HCT116 (cell line): ENCODE results near the gene MCC. TPM values are rescaled to one million over a fixed set of nuclear protein-coding genes. Genes with fewer than 3 reads are reported as not detected.

Experiments used
- ATAC-seq: fragments of 200-7000 bp; cut with Tn5 transposase; 2 replicates; pipeline ENCODE4 v1.9.1; 2020; ENCODE audit warnings: mild to moderate bottlenecking, moderate library complexity
- BruUV-seq: library from RNA; stranded (reverse); fragments of 400-500 nt; replicated peaks from 2 replicates; lab custom pipeline; 2021; lab: Mats Ljungman, UMichigan
- CTCF ChIA-PET: fragments of 300-600 bp; sonication (Branson Sonifier 250); formaldehyde crosslinking; loops from one replicate; lab custom pipeline; 2021; ENCODE audit warnings: antibody characterized with exemption; lab: Charles Lee
- POLR2A ChIA-PET: fragments of 300-600, 350-600 bp; sonication (Branson Sonifier 250); formaldehyde crosslinking; loops from one replicate; lab custom pipeline; 2021; ENCODE audit warnings: antibody characterized with exemption; lab: Charles Lee
- RAD21 ChIA-PET, 2 experiments: fragments of 300-600 bp; sonication (Branson Sonifier 250); formaldehyde crosslinking; loops; one replicate each; lab custom pipeline; 2023; ENCODE audit warnings: low total read pairs in 2 of 2; ENCODE audit not compliant: uncharacterized antibody in 2 of 2, unreplicated experiment in 2 of 2, low non-redundant PET in 1 of 2; lab: Charles Lee
- DNase-seq: peaks from one replicate; pipeline ENCODE4 v3.0.0-alpha.2; 2010; ENCODE audit warnings: low read depth, low spot score
- H2AFZ ChIP-seq: fragments of 200-600 bp; shearing (Covaris generic), sonication (generic); 2 replicates; pipeline ENCODE4 v1.6.1; 2017; ENCODE audit warnings: low read depth, mixed run types, mixed read lengths, antibody characterized with exemption, low read length; ENCODE audit not compliant: poor library complexity, severe bottlenecking
- H3K27ac ChIP-seq: 2 replicates; pipeline ENCODE4 v1.5.1; 2012; ENCODE audit warnings: low read depth, low read length
- H3K27me3 ChIP-seq: fragments of 200-600 bp; sonication (generic); 2 replicates; pipeline ENCODE4 v1.6.1; 2016; ENCODE audit warnings: mixed run types, low read length, mixed read lengths; ENCODE audit not compliant: insufficient read depth
- H3K36me3 ChIP-seq, 2 experiments: fragments of 200-500 bp in 1 of 2; fragments of 200-600 bp in 1 of 2; sonication (Bioruptor generic) in 1 of 2; sonication (generic) in 1 of 2; 2 replicates each; pipeline versions ENCODE4 v1.5.1 to v1.6.1; 2014 to 2016; ENCODE audit warnings: low read length in 2 of 2, inconsistent platforms in 1 of 2, mixed read lengths in 1 of 2, mixed run types in 1 of 2; ENCODE audit not compliant: insufficient read depth in 2 of 2, control insufficient read depth in 1 of 2
- H3K4me1 ChIP-seq, 2 experiments: fragments of 200-600 bp in 1 of 2; sonication (generic) in 1 of 2; 2 replicates each; pipeline versions ENCODE4 v1.5.1 to v1.6.1; 2012 to 2017; ENCODE audit warnings: low read length in 2 of 2, inconsistent platforms in 1 of 2, mild to moderate bottlenecking in 1 of 2, mixed read lengths in 1 of 2, mixed run types in 1 of 2, moderate library complexity in 1 of 2; ENCODE audit not compliant: insufficient read depth in 2 of 2, control insufficient read depth in 1 of 2
- H3K4me2 ChIP-seq: fragments of 200-600 bp; sonication (generic); 2 replicates; pipeline ENCODE4 v1.6.1; 2017; ENCODE audit warnings: mixed run types, low read length, mixed read lengths
- H3K4me3 ChIP-seq, 2 experiments: fragments of 200-600 bp in 1 of 2; sonication (generic) in 1 of 2; replicated peaks in 1 of 2; 2 replicates each; pipeline ENCODE4 v1.5.1; 2011 to 2016; ENCODE audit warnings: low read length in 2 of 2, control low read depth in 1 of 2, low read depth in 1 of 2, mild to moderate bottlenecking in 1 of 2, mixed read lengths in 1 of 2, mixed run types in 1 of 2
- H3K79me2 ChIP-seq: fragments of 200-600 bp; sonication (generic); 2 replicates; pipeline ENCODE4 v1.6.1; 2017; ENCODE audit warnings: mild to moderate bottlenecking, mixed run types, low read length, moderate library complexity, mixed read lengths; ENCODE audit not compliant: insufficient read depth
- H3K9ac ChIP-seq: fragments of 200-600 bp; sonication (generic); 2 replicates; pipeline ENCODE4 v1.6.1; 2016; ENCODE audit warnings: low read length, mixed read lengths
- H3K9me2 ChIP-seq: fragments of 200-600 bp; sonication (generic), shearing (Covaris generic); 2 replicates; pipeline ENCODE4 v1.6.1; 2017; ENCODE audit warnings: mixed run types, mild to moderate bottlenecking, moderate library complexity; ENCODE audit not compliant: insufficient read depth
- H3K9me3 ChIP-seq, 2 experiments: fragments of 200-500 bp in 1 of 2; fragments of 200-600 bp in 1 of 2; sonication (Bioruptor generic) in 1 of 2; sonication (generic) in 1 of 2; 2 replicates each; pipeline ENCODE4 v1.6.1; 2014 to 2017; ENCODE audit warnings: low read length in 2 of 2, mixed read lengths in 2 of 2, inconsistent platforms in 1 of 2, low read depth in 1 of 2, mild to moderate bottlenecking in 1 of 2, mixed run types in 1 of 2, moderate library complexity in 1 of 2; ENCODE audit not compliant: control insufficient read depth in 1 of 2, insufficient read depth in 1 of 2
- H4K20me1 ChIP-seq: fragments of 200-600 bp; sonication (generic), shearing (Covaris generic); 2 replicates; pipeline ENCODE4 v1.6.1; 2017; ENCODE audit warnings: mixed run types, mild to moderate bottlenecking, moderate library complexity; ENCODE audit not compliant: insufficient read depth
- ATF3 ChIP-seq: IDR thresholded peaks from 2 replicates; pipeline ENCODE4 v1.6.1; 2012
- CBX3 ChIP-seq: IDR thresholded peaks from 2 replicates; pipeline ENCODE4 v1.6.1; 2012; ENCODE audit warnings: low read depth
- CEBPB ChIP-seq: IDR thresholded peaks from 2 replicates; pipeline ENCODE4 v1.6.1; 2012; ENCODE audit warnings: low read depth
- EGR1 ChIP-seq: IDR thresholded peaks from 2 replicates; pipeline ENCODE4 v1.6.1; 2012; ENCODE audit warnings: low read depth
- JUND ChIP-seq: IDR thresholded peaks from 2 replicates; pipeline ENCODE4 v1.6.1; 2012
- POLR2AphosphoS5 ChIP-seq: IDR thresholded peaks from 2 replicates; pipeline ENCODE4 v1.6.1; 2011; ENCODE audit warnings: mild to moderate bottlenecking, low read depth, low read length, moderate library complexity
- RAD21 ChIP-seq: IDR thresholded peaks from 2 replicates; pipeline ENCODE4 v1.6.1; 2012; ENCODE audit warnings: low read depth, mild to moderate bottlenecking
- SIN3A ChIP-seq: IDR thresholded peaks from 2 replicates; pipeline ENCODE4 v1.6.1; 2012; ENCODE audit warnings: low read depth
- SRF ChIP-seq: IDR thresholded peaks from 2 replicates; pipeline ENCODE4 v1.6.1; 2012; ENCODE audit warnings: low read depth
- TCF7L2 ChIP-seq: IDR thresholded peaks from 2 replicates; pipeline ENCODE4 v1.7.0; 2011; ENCODE audit warnings: borderline replicate concordance, inconsistent platforms; ENCODE audit not compliant: insufficient read depth, insufficient read length; ENCODE audit errors: extremely low read depth
- YY1 ChIP-seq: IDR thresholded peaks from 2 replicates; pipeline ENCODE4 v1.6.1; 2011; ENCODE audit warnings: low read length, low read depth, moderate library complexity, mild to moderate bottlenecking; ENCODE audit not compliant: insufficient replicate concordance; ENCODE audit errors: extremely low read depth
- intact Hi-C: fragments of 100-400 bp; cut with micrococcal nuclease; formaldehyde crosslinking; loops from 2 replicates; pipeline ENCODE4 v1.10.0; 2022
- total RNA-seq: library from RNA; stranded (reverse); gene quantifications from one replicate; pipeline ENCODE4 v1.2.1, GENCODE V29; 2021; ENCODE audit not compliant: unreplicated experiment
- TF ChIP-seq, protein P1 (sequence below): IDR thresholded peaks from 2 replicates; pipeline ENCODE4 v1.6.1; 2011; ENCODE audit warnings: mild to moderate bottlenecking, low read length, moderate library complexity; ENCODE audit not compliant: insufficient replicate concordance; ENCODE audit errors: extremely low read depth

The MCC gene
- total RNA-seq, 1 experiment from 2014 or later, result 20.1 TPM

- no TSS peak for BruUV-seq
- DNase-seq (no peak), ATAC-seq (no peak)
- Histone ChIP-seq H3K4me2 (no peak overlapping the region), H3K9ac (no peak overlapping the region), H3K27ac (no peak overlapping the region), H3K4me3 (no peak overlapping the region), H3K4me1 (no peaks in the 10 kb centered on the region), H2AFZ (no peak overlapping the region), H3K36me3 (0 out of 4 replicates have a peak, but pooled peaks cover 0 to 6% of the 10 kb centered on the region in 2 experiments), H3K27me3 (no peaks in the 10 kb centered on the region), H3K9me2 (no peaks in the 10 kb centered on the region), H3K79me2 (no peaks in the 10 kb centered on the region), H3K9me3 (no peaks in the 10 kb centered on the region), H4K20me1 (no peaks in the 10 kb centered on the region)
- intact Hi-C loops, result no loop called here
- no peak for TF ChIP-seq ATF3
- TF ChIP-seq EGR1, result no peak
- TF ChIP-seq CEBPB, result no peak
- TF ChIP-seq POLR2AphosphoS5, result no peak
- TF ChIP-seq, protein P1, sequence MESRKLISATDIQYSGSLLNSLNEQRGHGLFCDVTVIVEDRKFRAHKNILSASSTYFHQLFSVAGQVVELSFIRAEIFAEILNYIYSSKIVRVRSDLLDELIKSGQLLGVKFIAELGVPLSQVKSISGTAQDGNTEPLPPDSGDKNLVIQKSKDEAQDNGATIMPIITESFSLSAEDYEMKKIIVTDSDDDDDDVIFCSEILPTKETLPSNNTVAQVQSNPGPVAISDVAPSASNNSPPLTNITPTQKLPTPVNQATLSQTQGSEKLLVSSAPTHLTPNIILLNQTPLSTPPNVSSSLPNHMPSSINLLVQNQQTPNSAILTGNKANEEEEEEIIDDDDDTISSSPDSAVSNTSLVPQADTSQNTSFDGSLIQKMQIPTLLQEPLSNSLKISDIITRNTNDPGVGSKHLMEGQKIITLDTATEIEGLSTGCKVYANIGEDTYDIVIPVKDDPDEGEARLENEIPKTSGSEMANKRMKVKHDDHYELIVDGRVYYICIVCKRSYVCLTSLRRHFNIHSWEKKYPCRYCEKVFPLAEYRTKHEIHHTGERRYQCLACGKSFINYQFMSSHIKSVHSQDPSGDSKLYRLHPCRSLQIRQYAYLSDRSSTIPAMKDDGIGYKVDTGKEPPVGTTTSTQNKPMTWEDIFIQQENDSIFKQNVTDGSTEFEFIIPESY, result no peak
- no peak for TF ChIP-seq YY1
- TF ChIP-seq TCF7L2, result no peak
- no peak for TF ChIP-seq RAD21
- no peak for TF ChIP-seq CBX3
- no peak for TF ChIP-seq SRF
- TF ChIP-seq SIN3A, result no peak
- no peak for TF ChIP-seq JUND
- ChIA-PET CTCF (interaction anchor here (1.4 kb wide), 1 partner anchor 87 kb away, joined by 3 read pairs; no protein-coding TSS in a partner anchor), RAD21 (no interaction called here), POLR2A (no interaction called here)
Observed at GRCh38 chr5:113082547-113082905, 405.7 kb downstream of the MCC start.
